GM13977 (cell line): Measurements from ENCODE around the gene PRKACA.

ENCODE experiments used
- DNase-seq: peaks from one replicate; pipeline ENCODE4 v3.0.0; 2012; ENCODE audit warnings: low spot score
- CTCF ChIP-seq: IDR thresholded peaks from 2 replicates; pipeline ENCODE4 v1.5.1; 2012; ENCODE audit warnings: mild to moderate bottlenecking, control low read depth; ENCODE audit not compliant: insufficient read depth; ENCODE audit errors: extremely low read depth, missing control alignments
- in situ Hi-C: fragments of 300-500 bp; cut with MboI; formaldehyde crosslinking; loops from one replicate; pipeline ENCODE4 v1.12.0; 2022; ENCODE audit warnings: low sequenced_read_pairs, low pct_unique_long_range_greater_than_20kb, mixed read lengths, inconsistent platforms; ENCODE audit not compliant: unreplicated experiment

Gene PRKACA

GRCh38 chr19:14127176-14127575 is 9.6 kb upstream of the PRKACA start:
- in situ Hi-C loops = no loop called here
- no peak for TF ChIP-seq CTCF
- no peak for DNase-seq

- no peak for DNase-seq
- in situ Hi-C loops = no loop called here
- TF ChIP-seq CTCF = no peak
Observed at GRCh38 chr19:14122924-14123323, 5.4 kb upstream of the PRKACA start.

GRCh38 chr19:14120497-14120780 is 2.9 kb upstream of the PRKACA start:
- no peak for DNase-seq
- no peak for TF ChIP-seq CTCF
- in situ Hi-C loops = no loop called here

GRCh38 chr19:14119644-14120496 is 2.3 kb upstream of the PRKACA start:
- no peak for DNase-seq
- no peak for TF ChIP-seq CTCF
- in situ Hi-C loops = no loop called here

- DNase-seq = no peak
- TF ChIP-seq CTCF = no peak
- in situ Hi-C loops = no loop called here
Observed at GRCh38 chr19:14119146-14119545, 1.6 kb upstream of the PRKACA start.

GRCh38 chr19:14118165-14119051 is 846 bp upstream of the PRKACA start:
- TF ChIP-seq CTCF = no peak
- in situ Hi-C loops = no loop called here
- DNase-seq = no peak
